PFSK-1 (cell line): ENCODE results near the gene CAMK1D.

Experiments
- POLR2AphosphoS5 ChIP-seq: IDR thresholded peaks from 2 replicates; pipeline ENCODE4 v1.6.1; 2012; ENCODE audit warnings: low read depth, mild to moderate bottlenecking, control low read depth, low read length, moderate library complexity
- REST ChIP-seq, 2 experiments: IDR thresholded peaks; 2 replicates each; pipeline versions ENCODE4 v1.6.1 to v1.8.0; 2011 to 2012; ENCODE audit warnings: low read depth in 2 of 2, low read length in 2 of 2, control low read depth in 1 of 2, inconsistent platforms in 1 of 2, mild to moderate bottlenecking in 1 of 2, moderate library complexity in 1 of 2; ENCODE audit not compliant: insufficient read depth in 1 of 2
- SIN3A ChIP-seq: IDR thresholded peaks from 2 replicates; pipeline ENCODE4 v1.6.1; 2012; ENCODE audit warnings: mild to moderate bottlenecking, low read length, moderate library complexity, borderline replicate concordance; ENCODE audit not compliant: insufficient read depth
- TAF1 ChIP-seq: IDR thresholded peaks from 2 replicates; pipeline ENCODE4 v1.6.1; 2012; ENCODE audit warnings: low read length, control low read depth, borderline replicate concordance; ENCODE audit not compliant: insufficient read depth

DNA sequence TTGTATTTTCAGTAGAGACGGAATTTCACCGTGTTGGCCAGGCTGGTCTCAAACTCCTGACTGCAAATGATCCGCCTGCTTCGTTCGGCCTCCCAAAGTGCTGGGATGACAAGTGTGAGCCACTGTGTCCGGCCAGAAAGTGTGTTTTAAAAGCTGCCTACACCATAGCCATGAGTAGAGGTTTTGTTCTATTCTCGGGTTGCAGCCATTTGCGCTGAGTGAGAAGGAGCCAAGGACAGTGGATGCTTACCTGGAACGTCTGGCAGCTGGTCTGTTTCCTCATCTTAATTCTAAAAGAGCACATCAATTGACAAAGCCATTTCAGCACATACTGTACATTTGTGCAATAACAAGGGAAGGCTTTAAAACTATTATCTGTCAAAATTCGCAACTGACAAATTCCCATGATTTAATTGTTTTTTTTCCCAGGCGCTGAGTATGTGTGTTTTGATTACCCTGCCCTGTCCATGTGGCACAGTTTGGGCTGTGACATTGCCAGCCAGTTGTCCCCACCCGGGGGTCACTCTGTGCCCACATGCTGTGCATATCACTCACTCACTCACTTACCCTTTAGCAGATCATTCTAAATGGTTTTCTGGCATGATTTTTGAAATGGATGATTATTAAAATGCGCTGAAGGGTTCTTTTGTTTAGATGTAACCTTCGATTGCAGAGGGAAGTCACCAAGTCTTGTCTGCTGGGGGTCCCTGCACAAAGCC lies 400.6 kb downstream of the CAMK1D start:
- TF ChIP-seq REST (IDR thresholded peaks at IDR 0.05; ENCODE audit: insufficient read depth in 1 of 2, low read depth in 2 of 2, low read length in 2 of 2) (no peak), POLR2AphosphoS5 (no peak), TAF1 (no peak), SIN3A (no peak)
